GM19463 (cell line): ENCODE data around the gene SLC12A7.
"Not testable (repeated sequence)": the region's sequence is repeated elsewhere in the genome, so short reads cannot be mapped to it uniquely, and the experiment has no call there.

Experiments
- ATAC-seq: cut with Tn5 transposase; IDR thresholded peaks from one replicate; pipeline ENCODE4 v1.9.1; 2021; ENCODE audit warnings: mild to moderate bottlenecking, moderate library complexity; ENCODE audit not compliant: unreplicated experiment

Gene SLC12A7

DNA sequence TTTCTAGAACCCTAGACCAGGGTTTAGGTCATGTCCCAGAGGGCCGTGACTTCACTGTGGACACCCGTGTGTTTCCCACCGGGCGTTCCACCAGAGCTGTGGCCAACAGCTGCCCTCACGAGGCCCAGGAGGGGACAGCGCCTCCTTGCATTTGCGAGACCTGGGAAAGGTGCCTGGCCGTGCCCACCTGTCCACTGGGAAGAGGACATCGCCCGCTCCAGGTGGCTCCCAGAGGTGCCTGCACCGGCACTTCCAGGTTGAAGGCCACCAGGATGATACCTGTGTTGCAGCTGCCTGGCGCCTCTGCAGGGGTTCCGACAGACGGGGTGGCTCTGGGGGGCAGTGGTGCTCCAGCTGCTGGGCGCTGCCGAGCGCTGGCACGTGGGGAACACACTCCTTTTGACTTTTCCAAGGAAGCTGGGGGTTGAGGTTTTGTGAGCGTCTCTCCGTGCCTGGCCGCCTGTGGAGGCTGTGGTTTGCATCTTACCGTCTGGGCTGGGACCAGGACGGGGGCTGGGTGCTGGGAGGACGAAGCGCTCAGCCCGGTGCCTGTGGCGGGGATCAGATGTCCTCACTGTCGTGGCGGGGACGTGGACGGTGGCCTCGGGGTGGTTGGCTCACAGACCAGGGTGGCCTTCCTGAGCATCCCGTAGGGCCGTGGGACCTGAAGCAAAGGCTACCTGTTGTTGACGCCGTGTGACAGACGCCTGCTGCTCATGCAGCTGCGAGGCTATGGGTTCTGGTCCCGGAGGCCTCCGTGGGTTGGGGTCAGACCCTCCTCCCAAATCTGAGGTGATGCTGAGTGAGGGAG, 84.0 kb downstream of the SLC12A7 start:
- no peak for ATAC-seq

DNA sequence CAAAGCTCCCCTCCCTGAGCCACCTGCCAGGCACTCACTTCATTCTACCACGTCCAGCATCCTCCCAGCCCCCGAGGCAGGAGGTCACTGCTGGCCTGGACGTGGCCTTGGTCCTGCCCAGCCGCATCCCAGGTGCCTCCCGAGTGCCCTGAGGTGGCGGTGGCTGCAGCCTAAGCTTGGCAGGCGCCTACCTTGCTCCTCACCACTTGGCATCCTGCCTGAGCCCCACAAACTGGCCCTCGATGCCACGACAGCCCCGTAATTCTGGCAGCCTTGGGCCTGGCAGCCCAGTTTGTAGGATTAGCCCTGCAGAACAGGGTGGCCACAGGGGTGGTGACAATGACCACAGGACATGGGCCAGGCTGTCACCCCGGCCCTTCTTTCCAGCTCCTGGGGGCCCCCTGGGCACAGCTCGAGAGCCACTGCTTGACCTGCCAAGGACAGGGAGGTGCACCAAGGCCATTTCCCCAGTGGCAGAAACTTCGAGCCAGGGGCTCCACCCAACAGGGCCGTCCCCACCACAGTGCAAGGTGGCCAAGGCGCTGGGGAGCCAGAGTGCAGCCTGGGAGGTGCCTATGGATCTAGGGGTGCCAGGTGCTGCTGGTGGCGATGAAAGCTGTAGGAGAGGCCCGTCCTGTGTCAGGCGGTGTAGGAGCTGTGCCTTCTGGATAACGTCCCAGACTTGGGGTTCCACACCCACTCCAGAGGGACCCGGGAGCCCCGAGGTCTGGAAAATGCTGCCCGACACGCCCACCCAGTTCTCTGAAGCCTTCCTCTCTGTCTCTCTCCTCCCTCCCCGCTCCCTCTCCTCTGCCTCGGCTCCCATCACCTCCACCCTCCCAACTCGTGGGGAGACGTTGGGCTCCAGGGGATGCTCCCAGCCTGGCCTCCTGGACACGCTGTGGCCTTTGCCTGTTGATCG, 84.9 kb downstream of the SLC12A7 start:
- ATAC-seq: no peak

DNA sequence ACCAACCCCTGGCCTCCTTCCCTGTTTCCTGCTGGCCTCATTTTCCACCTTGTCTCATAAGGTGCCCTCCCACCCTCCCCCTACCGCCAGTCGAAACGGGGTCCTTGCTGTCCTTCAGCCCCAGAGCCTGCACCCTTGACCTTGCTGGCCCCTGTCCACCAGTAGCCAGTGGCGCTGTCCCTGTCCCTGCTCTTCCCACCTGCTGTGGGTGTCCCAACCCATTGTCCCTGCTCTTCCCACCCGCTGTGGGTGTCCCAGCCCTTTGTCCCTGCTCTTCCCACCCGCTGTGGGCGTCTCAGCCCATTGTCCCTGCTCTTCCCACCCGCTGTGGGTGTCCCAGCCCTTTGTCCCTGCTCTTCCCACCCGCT, 89.9 kb downstream of the SLC12A7 start:
- not testable (repeated sequence) for ATAC-seq

DNA sequence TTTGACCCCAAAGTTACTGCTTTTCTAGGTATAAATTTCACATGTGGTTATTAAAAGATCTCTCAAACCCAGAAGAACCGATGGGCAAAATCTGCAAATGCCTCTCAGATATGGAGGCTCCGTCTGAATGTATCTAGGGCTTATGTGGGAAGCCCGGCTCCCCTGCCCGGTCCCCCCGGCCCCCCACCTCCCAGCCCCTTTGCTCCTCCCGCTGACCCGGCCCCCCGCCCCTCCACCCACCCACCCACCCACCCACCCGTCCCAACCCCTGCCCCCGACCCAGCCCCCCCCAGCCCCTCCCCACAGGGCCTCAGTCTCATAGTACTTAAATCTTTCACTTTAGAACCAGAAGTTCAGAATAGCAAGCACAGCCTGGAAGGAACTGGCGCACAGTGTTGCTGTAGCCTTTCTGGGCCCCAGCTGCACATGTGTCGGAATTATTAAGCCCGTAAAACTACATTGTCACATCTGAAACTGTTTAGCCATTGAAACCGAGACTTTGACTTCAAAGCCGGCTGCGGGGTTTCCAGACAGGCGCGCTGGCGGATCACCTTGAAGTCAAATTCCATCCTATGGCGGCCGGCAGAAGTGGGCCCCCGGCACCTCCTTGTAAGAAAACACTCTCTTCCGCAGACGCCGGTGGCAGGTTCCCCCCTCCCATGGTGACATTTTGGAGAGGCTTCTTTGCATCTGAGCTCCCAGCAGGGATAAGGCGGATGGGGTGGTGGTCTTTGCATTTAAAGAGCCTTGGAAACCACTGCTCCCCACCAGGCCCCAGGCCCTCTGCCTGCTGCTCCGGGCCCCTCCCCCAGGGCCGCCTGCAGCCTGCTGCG, 90.5 kb downstream of the SLC12A7 start:
- ATAC-seq: no peak

DNA sequence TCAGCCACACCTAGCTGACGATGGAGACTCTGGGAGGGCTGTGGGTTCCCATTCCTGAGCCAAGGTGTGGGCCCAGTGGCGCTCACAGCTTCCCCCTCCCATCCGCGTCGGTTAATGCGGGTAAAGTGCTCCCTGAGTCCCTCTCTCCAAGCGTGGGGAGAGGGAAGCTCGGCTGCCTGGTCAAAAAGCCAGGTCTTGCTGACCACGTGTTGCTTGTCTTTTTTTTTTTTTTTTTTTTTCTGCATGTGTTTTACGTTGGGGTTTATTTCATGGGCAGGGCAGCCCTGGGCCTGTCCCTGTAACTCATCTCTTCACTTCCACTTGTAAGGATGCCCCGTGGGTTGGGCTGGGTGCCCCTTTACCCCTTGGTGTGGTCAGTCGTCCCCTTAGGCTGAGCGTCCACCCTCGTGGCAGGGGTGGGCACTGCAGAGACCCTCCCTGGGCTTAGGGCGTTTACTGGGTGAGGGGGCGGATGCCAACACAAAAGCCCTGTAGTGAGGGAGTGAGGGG, 91.4 kb downstream of the SLC12A7 start:
- ATAC-seq: no peak

DNA sequence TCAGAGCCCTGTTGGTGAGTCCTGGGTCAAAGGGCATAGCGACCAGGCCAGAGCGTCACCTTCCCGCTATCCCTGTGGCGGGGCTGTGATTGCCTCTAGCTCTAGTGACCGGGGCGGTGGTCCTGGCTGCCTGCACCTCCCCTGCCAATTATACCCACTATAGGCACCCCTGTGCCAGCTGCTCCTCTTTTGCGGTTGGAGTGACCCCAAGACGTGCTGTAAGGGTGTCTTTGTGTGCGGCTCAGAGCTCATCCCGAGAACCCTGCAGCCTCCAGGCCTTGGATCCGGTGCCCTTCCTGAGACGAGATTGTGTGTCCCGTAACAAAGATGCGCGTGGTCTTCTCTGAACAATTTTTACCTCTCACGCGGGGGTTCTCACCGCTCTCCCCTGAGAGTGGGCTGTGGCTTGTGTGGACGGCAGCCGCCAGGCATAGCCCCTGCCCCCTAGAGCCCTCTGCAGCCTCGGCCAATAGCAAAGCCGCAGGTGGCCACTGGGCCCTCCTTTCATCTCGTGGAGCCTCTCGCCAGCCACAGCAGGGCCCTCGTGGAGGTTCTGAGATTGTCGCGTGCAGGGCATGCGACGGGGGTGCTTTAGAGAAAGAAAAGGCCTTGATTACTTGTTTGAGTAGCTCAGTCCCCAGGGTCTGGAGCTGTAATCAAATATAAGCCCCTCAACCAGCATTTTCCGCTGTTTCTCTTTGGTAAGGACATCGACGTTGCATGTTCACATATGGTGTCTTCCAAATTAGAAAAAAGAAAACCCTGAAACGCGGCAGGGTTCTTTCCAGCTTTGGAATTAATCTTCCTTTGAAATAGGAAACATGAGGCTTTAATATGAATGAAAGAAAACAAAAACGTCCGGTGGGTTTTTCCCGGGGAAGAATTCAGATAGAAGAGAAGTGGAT, 92.6 kb downstream of the SLC12A7 start:
- no peak for ATAC-seq

DNA sequence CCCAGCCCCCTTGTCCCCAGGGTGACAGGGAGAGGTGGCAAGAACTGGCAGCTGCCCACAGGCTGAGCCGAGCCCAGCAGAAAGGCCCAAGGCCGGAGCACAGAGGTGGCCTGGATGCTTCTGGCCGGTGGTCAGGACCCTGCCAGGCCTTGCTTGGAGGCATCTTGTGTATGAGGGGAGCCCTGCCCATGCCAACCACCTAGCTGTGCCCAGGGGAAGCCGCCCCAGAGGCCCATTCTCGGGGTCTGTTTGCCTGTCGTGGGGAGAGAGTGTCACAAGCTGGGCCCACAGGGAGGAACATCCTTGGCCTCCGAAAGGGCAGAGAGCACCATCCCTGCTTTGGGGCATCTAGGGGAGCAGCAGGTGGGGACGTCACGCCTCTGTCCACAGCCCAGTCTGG, 93.3 kb downstream of the SLC12A7 start:
- no peak for ATAC-seq

DNA sequence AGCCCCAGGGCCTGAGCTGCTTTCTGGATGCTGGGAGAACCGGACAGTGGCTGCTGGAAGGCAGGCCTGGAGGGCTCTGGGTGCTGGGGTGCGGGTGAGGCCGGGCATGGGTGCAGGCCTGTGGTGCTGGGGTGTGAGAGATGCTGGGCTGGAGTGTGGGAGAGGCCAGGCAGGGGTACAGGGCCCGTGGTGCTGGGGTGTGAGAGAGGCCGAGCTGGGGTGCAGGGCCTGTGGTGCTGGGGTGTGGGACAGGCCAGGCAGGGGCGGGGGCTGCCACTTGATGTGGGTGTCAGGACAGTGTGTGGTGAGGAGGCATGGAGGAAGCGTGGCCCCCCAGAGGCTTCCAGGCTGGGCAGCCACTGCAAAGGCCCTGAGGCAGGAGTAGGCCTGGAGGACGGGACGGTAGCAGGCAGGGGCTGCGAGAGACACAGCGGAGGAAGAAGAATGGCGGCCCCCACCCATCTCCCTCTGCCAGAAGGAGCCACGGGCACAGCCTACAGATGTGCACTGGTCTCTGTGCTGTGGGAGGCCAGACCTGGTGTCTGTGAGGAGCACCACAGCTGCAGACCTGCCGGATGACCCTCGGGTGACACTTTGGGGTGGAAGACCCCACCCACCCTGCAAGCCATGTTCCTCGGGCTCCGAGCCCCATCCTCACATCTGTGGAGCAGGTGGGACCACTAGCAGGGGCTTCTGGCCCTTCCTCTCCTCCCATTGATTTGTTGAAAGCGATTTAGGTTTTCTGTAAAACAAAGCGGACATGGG, 94.0 kb downstream of the SLC12A7 start:
- no peak for ATAC-seq

DNA sequence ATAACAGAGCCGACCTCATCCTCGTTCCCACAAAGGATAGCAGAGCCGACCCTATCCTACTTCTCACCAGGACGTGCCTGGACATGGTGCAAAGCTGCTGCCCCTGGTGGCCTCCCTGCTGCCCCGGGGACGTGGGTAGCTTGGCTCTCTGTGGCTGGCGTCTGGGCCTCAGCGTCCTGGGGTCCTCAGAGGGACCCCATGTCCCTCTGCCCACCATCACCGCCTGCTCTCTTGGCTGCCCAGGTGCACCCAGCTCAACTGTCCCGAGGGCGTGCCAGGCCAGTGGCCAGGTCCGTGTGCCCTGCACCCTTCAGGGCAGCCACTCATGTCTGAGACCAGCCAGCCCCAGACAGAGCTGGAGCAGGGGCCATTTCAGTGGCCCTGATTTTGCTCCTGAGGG, 94.8 kb downstream of the SLC12A7 start:
- no peak for ATAC-seq

DNA sequence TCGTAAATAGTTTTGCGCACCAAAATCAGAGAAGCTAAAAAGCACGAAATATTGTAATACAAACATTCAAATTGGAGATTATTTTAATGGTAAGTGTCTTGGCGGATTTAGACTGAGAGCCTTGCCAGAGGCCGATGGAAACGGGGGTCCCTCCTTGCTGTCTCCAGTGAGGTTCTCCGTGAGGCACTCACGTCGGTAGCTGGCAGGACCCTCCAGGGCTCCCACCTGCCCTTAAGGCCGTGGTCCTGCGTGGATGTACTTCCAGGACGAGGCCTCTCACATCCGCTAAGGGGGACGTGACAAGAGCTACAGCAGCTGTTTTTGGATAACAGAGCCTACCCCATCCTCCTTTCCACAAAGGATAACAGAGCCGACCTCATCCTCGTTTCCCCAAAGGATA, 95.4 kb downstream of the SLC12A7 start:
- ATAC-seq: no peak

DNA sequence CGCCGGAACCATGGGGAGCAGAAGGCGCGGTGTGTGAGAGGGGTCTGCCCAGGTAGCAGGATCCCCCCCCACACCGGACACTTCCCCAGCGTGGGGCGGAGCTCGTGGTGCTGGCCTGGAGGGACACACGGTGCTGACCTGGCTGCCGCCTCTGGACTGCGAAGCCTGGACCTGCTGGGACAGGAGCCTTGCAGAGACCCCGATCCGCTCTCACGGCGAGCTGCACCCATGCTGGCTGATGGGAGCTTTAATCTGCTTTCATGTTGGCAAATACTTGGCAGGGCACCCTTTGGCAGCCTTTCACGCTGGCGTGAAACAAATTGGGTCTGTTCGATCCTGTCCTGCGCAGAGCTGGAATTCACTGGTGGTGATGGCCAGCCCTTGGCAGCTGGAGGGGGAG, 95.8 kb downstream of the SLC12A7 start:
- no peak for ATAC-seq

DNA sequence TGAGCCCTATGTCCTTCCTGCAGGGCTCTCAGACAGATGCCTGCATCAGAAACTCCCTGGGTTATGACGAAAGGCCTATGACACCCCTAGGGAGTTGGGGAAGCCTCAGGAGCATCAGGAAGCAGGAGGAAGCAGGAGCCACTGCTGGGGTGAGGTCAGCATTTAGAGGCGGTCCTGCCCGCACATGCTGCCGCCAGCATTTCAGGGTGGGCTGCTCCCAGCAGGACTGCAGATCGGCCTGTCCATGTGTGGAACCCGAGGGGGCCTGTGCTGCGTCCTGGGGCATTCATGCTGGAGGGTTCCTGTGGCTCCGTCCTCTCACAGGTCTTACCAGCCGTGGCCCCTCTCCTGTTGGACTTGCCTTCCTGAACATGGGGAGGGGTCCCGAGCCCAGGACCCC, 96.4 kb downstream of the SLC12A7 start:
- ATAC-seq: no peak

DNA sequence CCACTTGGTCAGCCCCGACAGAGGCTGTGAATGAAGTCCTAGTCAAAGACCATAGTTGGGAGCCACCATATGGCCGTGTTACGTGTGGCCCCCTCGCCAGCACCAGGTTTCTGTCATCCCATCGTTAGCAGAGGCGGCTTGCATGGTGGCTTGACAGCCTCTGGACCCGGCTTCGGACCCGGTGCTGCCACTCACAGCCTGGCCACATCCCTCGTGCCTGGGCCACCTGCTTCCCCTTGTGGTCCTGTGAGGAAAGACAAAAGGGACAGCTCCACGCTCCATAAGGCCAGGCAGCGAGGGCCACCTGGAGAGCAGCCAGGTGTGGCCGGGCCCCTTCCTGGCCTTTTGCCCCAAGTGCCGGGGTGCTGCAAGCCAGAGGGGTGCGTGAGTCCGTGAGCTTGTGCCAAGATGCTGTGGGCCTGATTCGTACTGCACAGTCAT, 97.1 kb downstream of the SLC12A7 start:
- no peak for ATAC-seq

DNA sequence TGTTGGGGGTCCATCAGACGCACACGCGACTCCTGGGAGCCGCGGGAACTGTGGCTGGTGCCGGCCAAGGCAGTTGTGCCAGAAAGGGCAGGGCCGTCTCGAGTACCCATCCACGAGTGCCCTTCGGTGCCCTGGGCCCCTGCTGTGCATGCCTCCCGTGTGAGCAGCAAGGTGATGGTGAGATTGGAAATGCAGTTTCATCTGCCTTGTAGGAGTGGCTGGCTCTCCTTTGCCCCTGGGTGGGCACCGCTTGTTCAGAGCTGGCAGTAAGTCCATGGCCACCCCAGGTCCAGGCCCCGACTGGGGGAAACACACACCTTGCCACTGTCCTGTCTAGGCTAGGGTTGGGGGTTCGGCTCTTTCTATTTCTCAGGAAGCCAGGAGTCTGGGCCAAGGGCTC, 97.5 kb downstream of the SLC12A7 start:
- no peak for ATAC-seq

DNA sequence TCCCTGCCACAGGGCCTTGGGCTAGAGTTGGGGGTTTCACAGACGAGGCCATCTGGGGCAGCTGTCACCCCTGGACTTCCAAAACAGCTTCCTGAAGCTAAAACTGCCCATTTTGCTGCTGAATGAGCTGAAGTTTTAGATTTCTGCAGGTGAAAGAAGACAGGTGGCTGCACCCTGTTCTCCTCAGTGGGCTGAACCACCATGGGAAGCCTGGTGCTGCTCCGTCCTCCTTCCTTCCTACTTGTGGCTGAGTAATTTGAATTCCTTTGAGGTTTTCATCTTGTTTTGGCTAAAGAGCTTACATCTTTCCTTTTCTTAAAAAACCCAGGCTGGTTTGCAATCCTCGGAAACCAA, 97.9 kb downstream of the SLC12A7 start:
- no peak for ATAC-seq

DNA sequence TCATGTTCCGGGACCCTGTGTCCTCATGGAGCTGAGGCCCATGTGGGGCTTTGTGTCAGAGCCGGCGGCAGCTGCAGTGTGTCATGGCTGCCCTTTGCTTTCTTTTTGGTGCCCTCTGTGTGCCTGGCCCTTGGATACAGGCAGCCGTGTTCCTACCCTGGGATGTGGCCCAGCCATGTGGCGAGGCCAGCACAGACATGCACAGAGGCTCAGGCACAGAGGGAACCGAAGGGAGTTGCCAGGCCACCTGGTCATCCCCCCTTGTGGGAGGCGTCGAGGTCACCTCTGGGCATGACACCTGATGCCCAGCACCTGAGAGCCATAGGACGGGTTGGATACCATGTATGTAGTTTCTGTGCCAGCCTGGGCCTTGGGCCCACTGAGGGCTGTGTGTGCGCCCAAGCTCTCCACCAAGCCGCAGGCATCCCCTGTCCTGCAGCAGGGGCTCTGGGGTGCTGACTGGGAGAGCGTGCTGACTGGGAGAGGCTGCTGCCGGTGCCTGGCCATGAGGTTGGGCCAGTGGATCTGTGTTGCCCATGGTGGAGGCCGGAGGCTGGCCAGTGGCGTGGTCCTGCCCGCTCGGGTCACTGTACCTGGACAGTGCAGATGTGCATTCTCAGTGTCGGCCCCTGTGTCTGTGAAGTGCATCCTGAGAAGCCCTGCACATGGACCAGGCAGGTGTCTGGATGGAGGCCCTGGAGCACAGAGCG, 98.5 kb downstream of the SLC12A7 start:
- ATAC-seq: no peak

DNA sequence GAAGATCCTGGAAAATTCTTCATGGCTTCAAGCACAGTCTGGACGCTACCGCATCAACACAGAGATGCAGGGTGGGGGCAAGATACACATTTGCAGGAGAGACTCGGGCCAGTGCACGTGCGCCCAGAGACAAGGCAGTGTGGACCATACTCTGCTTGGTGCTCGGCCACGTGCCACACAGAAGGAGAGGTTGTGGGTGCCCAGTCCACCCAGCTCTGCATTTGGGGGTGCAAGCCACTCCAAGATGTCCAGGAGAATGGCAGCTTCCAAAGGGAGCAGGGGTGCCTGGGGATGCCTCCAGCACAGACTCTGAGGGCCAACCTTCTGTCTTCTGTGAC, 99.0 kb downstream of the SLC12A7 start:
- no peak for ATAC-seq

DNA sequence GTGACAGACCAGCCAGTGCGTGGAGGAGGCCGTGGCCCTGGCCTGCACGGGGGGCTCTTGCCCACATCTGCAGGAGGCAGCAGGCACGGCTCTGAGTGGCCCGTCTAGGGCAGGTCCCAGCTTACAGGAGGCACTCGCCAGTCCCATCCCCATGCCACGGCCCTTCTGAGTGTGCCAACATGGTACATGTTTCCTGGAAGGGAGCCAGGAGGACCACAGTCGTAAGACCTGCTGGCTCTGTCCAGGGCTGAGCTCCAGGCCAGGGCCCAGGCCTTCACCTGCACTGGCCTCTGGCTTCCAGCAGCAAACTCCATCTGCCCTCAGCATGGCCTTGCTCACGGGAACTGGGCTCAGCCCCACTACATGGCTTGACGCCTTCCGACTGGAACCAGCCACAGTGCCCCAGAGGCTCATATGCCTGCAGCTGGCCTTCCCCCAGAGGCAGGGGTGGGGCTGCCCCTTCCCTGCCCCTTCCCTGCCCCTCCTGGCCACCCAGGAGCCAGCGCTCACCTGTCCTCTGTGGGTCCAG, 99.5 kb downstream of the SLC12A7 start:
- no peak for ATAC-seq
